Pancreas (tissue), 10 donors: ENCODE results near the gene SOBP. TPM values are rescaled to one million over a fixed set of nuclear protein-coding genes. Genes with fewer than 3 reads are reported as not detected.

Experiments used
- ATAC-seq, 4 donors: fragments of 200-7000 bp; cut with Tn5 transposase; one replicate each; pipeline versions ENCODE4 v1.8.0 to v1.9.1; 2020; ENCODE audit warnings: mild to moderate bottlenecking in 4 of 4, moderate library complexity in 4 of 4
- DNase-seq, 6 donors: peaks; one replicate each; pipeline ENCODE4 v3.0.0-alpha.2; 2020
- FAIRE-seq: peaks from 2 replicates; lab custom pipeline; 2012; peaks lifted over from hg19 to GRCh38; lab: Jason Lieb, UNC
- H3K27ac ChIP-seq, 4 donors: fragments of 200-600 bp; sonication (generic); 1 replicate in 3 of 4; 2 replicates in 1 of 4; pipeline versions ENCODE4 v1.5.0 to v1.8.0; 2020
- H3K27me3 ChIP-seq, 4 donors: fragments of 200-600 bp; one replicate each; pipeline ENCODE4 v1.8.0; 2021
- H3K36me3 ChIP-seq, 3 donors: fragments of 200-600 bp; sonication (generic) in 1 of 3; one replicate each; pipeline versions ENCODE4 v1.5.0 to v1.8.0; 2020 to 2021
- H3K4me1 ChIP-seq, 3 donors: fragments of 200-600 bp; one replicate each; pipeline ENCODE4 v1.8.0; 2021
- H3K4me3 ChIP-seq, 4 donors: fragments of 200-600 bp; sonication (generic) in 2 of 4; one replicate each; pipeline versions ENCODE4 v1.5.0 to v1.8.0; 2020 to 2021
- H3K9me3 ChIP-seq, 4 donors: fragments of 200-600 bp; one replicate each; pipeline ENCODE4 v1.8.0; 2021
- CTCF ChIP-seq, 4 donors: fragments of 200-600 bp; sonication (generic) in 3 of 4; IDR thresholded peaks; one replicate each; pipeline versions ENCODE4 v1.5.0 to v1.8.0; 2021; ENCODE audit warnings: antibody characterized with exemption in 4 of 4
- WGBS, 2 donors: extraction: QIAGEN DNeasy Blood & Tissue Kit; methylation state at CpG; one replicate each; pipeline ENCODE4 v1.1.7; 2013; 5-methylcytosine and 5-hydroxymethylcytosine counted together
- intact Hi-C, 3 donors: fragments of 100-400 bp; cut with DNase I; formaldehyde crosslinking; loops; one replicate each; pipeline versions ENCODE4 v1.11.1 to v1.14.2; 2022
- polyA plus RNA-seq, 2 donors: library from polyadenylated mRNA; stranded (reverse); fragments of 200-250 nt; gene quantifications; one replicate each; pipeline ENCODE4 v1.2.3, GENCODE V29; 2013
- total RNA-seq, 6 donors: library from RNA; stranded (reverse); fragmentation: NEBNext Ultra II Directional in 4 of 6; extraction: Animal tissue kit (Norgen Biotek cat#: 25700) in 4 of 6; gene quantifications; one replicate each; pipeline versions ENCODE4 v1.2.1 to v1.2.4, GENCODE V29; 2021 to 2023
- donor health status: healthy with polysubstance abuse.
- donor health status: DM: no; HTN: no; CAD: no; lungs with moderate emphysema.
- donor health status: DM: no; HTN: no; CAD: no.
- donor health status: control.
- donor health status: control.
- donor health status: Bipolar disorder and iron deficiency.
- donor health status: DM: yes; HTN: yes; CAD: no.
- donor health status: DM: no; HTN: no; CAD: no.
- donor health status: DM: no; HTN: no; CAD: no.
- donor health status: DM: yes; HTN: yes; CAD: no.

SOBP gene
- total and polyA plus RNA-seq, 8 donors, result 1.1 to 3.5 (median 2.0) TPM

GRCh38 chr6:107645740-107646139 lies 155.8 kb downstream of the SOBP start:
- FAIRE-seq, result no peak
- no peaks in the 10 kb centered on the region for H3K36me3 ChIP-seq
- no peaks in the 10 kb centered on the region for H3K4me1 ChIP-seq
- intact Hi-C loops, result no loop called here
- WGBS, 2 donors, result 80 to 81% methylated on average over 4 of the region's 4 CpGs
- no peaks in the 10 kb centered on the region for H3K9me3 ChIP-seq
- DNase-seq, result no peak
- no peak overlapping the region for H3K27ac ChIP-seq
- H3K27me3 ChIP-seq, result no peaks in the 10 kb centered on the region
- no peak for ATAC-seq
- H3K4me3 ChIP-seq, result no peak overlapping the region
- no peak for TF ChIP-seq CTCF (IDR thresholded peaks at IDR 0.05)

- 86 to 90% methylated on average over 9 of the region's 9 CpGs for WGBS, 2 donors
- Histone ChIP-seq H3K4me3 (no peak overlapping the region), H3K27me3 (no peaks in the 10 kb centered on the region), H3K36me3 (no peaks in the 10 kb centered on the region), H3K4me1 (no peaks in the 10 kb centered on the region), H3K27ac (no peak overlapping the region), H3K9me3 (no peaks in the 10 kb centered on the region)
- ATAC-seq (peak in 1 of 4 donors; percentile 41), DNase-seq (no peak), FAIRE-seq (no peak)
- intact Hi-C loops, result no loop called here
- no peak for TF ChIP-seq CTCF (IDR thresholded peaks at IDR 0.05)
Observed at GRCh38 chr6:107646176-107646575, 156.3 kb downstream of the SOBP start.

GRCh38 chr6:107646776-107647438 lies 157.0 kb downstream of the SOBP start:
- H3K27me3 ChIP-seq, result no peaks in the 10 kb centered on the region
- intact Hi-C loops, result no loop called here
- H3K9me3 ChIP-seq, result no peaks in the 10 kb centered on the region
- no peak overlapping the region for H3K4me3 ChIP-seq
- no peak for TF ChIP-seq CTCF (IDR thresholded peaks at IDR 0.05)
- FAIRE-seq (no peak), ATAC-seq (no peak), DNase-seq (no peak)
- no peaks in the 10 kb centered on the region for H3K4me1 ChIP-seq
- H3K27ac ChIP-seq, result no peak overlapping the region
- H3K36me3 ChIP-seq, result no peaks in the 10 kb centered on the region
- 61 to 66% methylated on average over 2 of the region's 2 CpGs for WGBS, 2 donors

GRCh38 chr6:107647439-107647948 lies 157.6 kb downstream of the SOBP start:
- H3K27me3 ChIP-seq, result no peaks in the 10 kb centered on the region
- intact Hi-C loops, result no loop called here
- 46 to 66% methylated on average over 9 of the region's 9 CpGs for WGBS, 2 donors
- FAIRE-seq, result no peak
- no peak for DNase-seq
- no peak for ATAC-seq
- H3K9me3 ChIP-seq, result no peaks in the 10 kb centered on the region
- H3K4me3 ChIP-seq, result no peak overlapping the region
- no peaks in the 10 kb centered on the region for H3K4me1 ChIP-seq
- no peak overlapping the region for H3K27ac ChIP-seq
- no peaks in the 10 kb centered on the region for H3K36me3 ChIP-seq
- no peak for TF ChIP-seq CTCF (IDR thresholded peaks at IDR 0.05)

GRCh38 chr6:107648983-107649382 lies 159.1 kb downstream of the SOBP start:
- DNase-seq, result no peak
- H3K27me3 ChIP-seq, result no peaks in the 10 kb centered on the region
- no peak overlapping the region for H3K27ac ChIP-seq
- no peak for ATAC-seq
- intact Hi-C loops, result no loop called here
- 67 to 70% methylated on average over 1 of the region's 1 CpG for WGBS, 2 donors
- no peak for FAIRE-seq
- H3K4me1 ChIP-seq, result no peaks in the 10 kb centered on the region
- no peak overlapping the region for H3K4me3 ChIP-seq
- TF ChIP-seq CTCF (IDR thresholded peaks at IDR 0.05), result no peak
- no peaks in the 10 kb centered on the region for H3K36me3 ChIP-seq
- no peaks in the 10 kb centered on the region for H3K9me3 ChIP-seq
